ENCODE results near the gene BCR.

- TF ChIP-seq POLR2A (IDR thresholded peaks at IDR 0.05; ENCODE audit: low read length) (no peak), GATA1 (IDR thresholded peaks at IDR 0.05; ENCODE audit: low read depth, low read length) (no peak)
These were observed 47.1 kb downstream of the BCR start for GRCh38 chr22:23227380-23227779.
